Suprapubic skin (tissue), 4 donors: ENCODE results near the gene CACNA2D2. TPM values are rescaled to one million over a fixed set of nuclear protein-coding genes. Genes with fewer than 3 reads are reported as not detected.

Experiments used
- DNase-seq, 2 donors: peaks; one replicate each; pipeline ENCODE4 v3.0.0-alpha.2; 2019; ENCODE audit warnings: low spot score in 2 of 2
- H3K27ac ChIP-seq: fragments of 200-600 bp; sonication (generic); one replicate; pipeline ENCODE4 v1.5.1; 2019
- H3K27me3 ChIP-seq: fragments of 200-600 bp; sonication (generic); one replicate; pipeline ENCODE4 v1.5.1; 2019
- H3K36me3 ChIP-seq: fragments of 200-600 bp; sonication (generic); one replicate; pipeline ENCODE4 v1.5.1; 2019
- H3K4me1 ChIP-seq: fragments of 200-600 bp; sonication (generic); one replicate; pipeline ENCODE4 v1.5.1; 2019
- H3K4me3 ChIP-seq: fragments of 200-600 bp; sonication (generic); one replicate; pipeline ENCODE4 v1.5.1; 2019; ENCODE audit warnings: mild to moderate bottlenecking
- H3K9me3 ChIP-seq: fragments of 200-600 bp; sonication (generic); one replicate; pipeline ENCODE4 v1.5.1; 2019
- EP300 ChIP-seq: sonication (generic); formaldehyde crosslinking; IDR thresholded peaks from one replicate; pipeline ENCODE4 v1.6.1; 2017; ENCODE audit warnings: antibody characterized with exemption
- POLR2A ChIP-seq, 2 donors: fragments of 450-650 bp; IDR thresholded peaks; one replicate each; pipeline ENCODE4 v1.6.1; 2017; ENCODE audit warnings: antibody characterized with exemption in 2 of 2, mild to moderate bottlenecking in 2 of 2, moderate library complexity in 2 of 2
- POLR2AphosphoS5 ChIP-seq, 3 donors: sonication (generic); formaldehyde crosslinking; IDR thresholded peaks; one replicate each; pipeline ENCODE4 v1.6.1; 2017; ENCODE audit warnings: antibody characterized with exemption in 3 of 3
- WGBS: methylation state at CpG from one replicate; pipeline ENCODE4 v1.1.5; 2018; 5-methylcytosine and 5-hydroxymethylcytosine counted together
- total RNA-seq, 4 donors: library from RNA; depleted of rRNA; stranded (reverse); fragments of >200 nt; gene quantifications; one replicate each; pipeline ENCODE4 v1.1.0, GENCODE V29; 2016
- TF ChIP-seq, protein P1 (sequence below), 2 donors: fragments of 200-600 bp in 1 of 2; fragments of 450-650 bp in 1 of 2; sonication (generic) in 1 of 2; IDR thresholded peaks; one replicate each; pipeline ENCODE4 v1.5.1; 2016 to 2019; ENCODE audit warnings: antibody characterized with exemption in 2 of 2, mild to moderate bottlenecking in 1 of 2, moderate library complexity in 1 of 2

CACNA2D2 gene
- total RNA-seq, 4 donors from 2014 or later: 1.4 to 5.6 (median 1.7) TPM

DNA sequence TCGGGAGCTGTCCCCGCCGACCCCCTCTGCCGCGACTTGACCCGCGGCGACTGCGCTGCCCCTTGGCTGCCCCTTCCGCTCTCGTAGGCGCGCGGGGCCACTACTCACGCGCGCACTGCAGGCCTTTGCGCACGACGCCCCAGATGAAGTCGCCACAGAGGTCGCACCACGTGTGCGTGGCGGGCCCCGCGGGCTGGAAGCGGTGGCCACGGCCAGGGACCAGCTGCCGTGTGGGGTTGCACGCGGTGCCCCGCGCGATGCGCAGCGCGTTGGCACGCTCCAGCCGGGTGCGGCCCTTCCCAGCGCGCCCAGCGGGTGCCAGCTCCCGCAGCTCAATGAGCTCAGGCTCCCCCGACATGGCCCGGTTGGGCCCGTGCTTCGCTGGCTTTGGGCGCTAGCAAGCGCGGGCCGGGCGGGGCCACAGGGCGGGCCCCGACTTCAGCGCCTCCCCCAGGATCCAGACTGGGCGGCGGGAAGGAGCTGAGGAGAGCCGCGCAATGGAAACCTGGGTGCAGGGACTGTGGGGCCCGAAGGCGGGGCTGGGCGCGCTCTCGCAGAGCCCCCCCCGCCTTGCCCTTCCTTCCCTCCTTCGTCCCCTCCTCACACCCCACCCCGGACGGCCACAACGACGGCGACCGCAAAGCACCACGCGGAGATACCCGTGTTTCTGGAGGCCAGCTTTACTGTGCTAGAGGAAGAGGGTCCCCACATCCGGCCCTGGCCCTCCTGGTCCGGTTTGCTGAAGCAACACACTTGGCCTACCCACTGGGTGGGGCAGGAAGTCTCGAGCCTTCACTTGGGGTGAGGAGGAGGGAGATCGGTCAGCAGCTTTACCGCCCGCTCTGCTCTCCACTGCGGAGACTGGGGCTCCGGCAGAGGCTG, 162.7 kb downstream of the CACNA2D2 start, which contains the start of gene RASSF1:
TSS of gene RASSF1 (minus strand) at position 389 of the 882 bp plus-strand sequence. CDS start at position 358, 31 bp downstream.
- H3K36me3 ChIP-seq: no peaks in the 10 kb centered on the region
- WGBS: 6% methylated on average over 26 of the region's 85 CpGs
- H3K4me3 ChIP-seq: peak within 1 kb of the TSS; percentile 73
- no peaks in the 10 kb centered on the region for H3K9me3 ChIP-seq
- DNase-seq: peak in 1 of 2 donors; percentile 92
- no peaks in the 10 kb centered on the region for H3K27me3 ChIP-seq
- peak within 1 kb of the TSS; percentile 94 for H3K27ac ChIP-seq
- TF ChIP-seq, protein P1, sequence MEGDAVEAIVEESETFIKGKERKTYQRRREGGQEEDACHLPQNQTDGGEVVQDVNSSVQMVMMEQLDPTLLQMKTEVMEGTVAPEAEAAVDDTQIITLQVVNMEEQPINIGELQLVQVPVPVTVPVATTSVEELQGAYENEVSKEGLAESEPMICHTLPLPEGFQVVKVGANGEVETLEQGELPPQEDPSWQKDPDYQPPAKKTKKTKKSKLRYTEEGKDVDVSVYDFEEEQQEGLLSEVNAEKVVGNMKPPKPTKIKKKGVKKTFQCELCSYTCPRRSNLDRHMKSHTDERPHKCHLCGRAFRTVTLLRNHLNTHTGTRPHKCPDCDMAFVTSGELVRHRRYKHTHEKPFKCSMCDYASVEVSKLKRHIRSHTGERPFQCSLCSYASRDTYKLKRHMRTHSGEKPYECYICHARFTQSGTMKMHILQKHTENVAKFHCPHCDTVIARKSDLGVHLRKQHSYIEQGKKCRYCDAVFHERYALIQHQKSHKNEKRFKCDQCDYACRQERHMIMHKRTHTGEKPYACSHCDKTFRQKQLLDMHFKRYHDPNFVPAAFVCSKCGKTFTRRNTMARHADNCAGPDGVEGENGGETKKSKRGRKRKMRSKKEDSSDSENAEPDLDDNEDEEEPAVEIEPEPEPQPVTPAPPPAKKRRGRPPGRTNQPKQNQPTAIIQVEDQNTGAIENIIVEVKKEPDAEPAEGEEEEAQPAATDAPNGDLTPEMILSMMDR (IDR thresholded peaks at IDR 0.05): no peak
- TF ChIP-seq POLR2AphosphoS5 (IDR thresholded peaks at IDR 0.05) (peak in 2 of 3 donors; percentile 22 to 67), POLR2A (IDR thresholded peaks at IDR 0.05) (peak in 1 of 2 donors; percentile 45)
- H3K4me1 ChIP-seq: peaks cover 70% of the 10 kb centered on the region

DNA sequence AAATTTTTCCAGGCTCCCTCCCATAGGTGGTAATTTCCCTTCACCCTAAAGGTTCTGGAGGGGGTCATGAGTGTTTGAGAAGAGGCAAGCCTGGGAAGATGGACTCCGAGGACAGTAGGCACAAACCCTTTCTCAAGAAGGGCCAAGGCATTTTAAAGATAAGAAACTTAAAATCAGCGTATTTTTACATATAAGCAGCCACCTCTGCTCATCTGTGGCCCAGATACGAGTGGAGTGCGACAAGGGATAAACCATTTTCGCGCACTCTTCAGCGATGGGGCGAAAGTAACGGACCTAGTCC, 163.3 kb downstream of the CACNA2D2 start:
- Histone ChIP-seq H3K9me3 (no peaks in the 10 kb centered on the region), H3K4me3 (peak overlapping the region; percentile 73), H3K4me1 (peaks cover 70% of the 10 kb centered on the region), H3K36me3 (no peaks in the 10 kb centered on the region), H3K27me3 (no peaks in the 10 kb centered on the region), H3K27ac (peak overlapping the region; percentile 94)
- WGBS: 12% methylated on average over 9 of the region's 9 CpGs
- TF ChIP-seq, protein P1 (IDR thresholded peaks at IDR 0.05): no peak
- TF ChIP-seq EP300: no peak
- no peak for TF ChIP-seq POLR2AphosphoS5 (IDR thresholded peaks at IDR 0.05)
- no peak for TF ChIP-seq POLR2A (IDR thresholded peaks at IDR 0.05)
- DNase-seq: no peak

DNA sequence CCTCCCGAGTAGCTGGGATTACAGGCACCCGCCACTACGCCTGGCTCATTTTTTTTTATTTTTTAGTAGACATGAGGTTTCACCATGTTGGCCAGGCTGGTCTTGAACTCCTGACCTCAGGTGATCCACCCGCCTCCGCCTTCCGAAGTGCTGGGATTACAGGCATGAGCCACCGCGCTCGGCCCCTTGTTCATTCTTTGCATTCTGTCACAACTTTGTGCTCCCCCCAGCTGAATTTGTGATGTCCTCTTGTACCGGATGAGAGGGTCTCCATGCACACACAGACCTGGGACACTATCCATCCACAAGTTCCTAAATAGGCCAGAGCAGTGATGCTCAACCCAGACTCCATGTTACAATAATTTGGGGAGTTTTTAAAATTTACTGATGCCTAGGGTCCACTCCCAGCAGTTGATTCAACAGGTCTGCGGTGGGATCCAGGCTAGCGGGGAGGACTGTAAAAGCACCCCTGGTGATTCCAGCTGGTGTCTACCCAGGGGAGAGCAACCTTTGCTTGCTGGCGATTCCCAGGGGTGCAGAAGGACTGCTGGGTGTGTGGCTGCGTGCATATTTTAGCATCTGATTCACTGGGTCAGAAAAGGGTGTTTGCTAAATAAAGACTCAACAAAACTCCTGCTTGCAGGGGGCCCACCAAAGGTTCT, 163.8 kb downstream of the CACNA2D2 start:
- no peaks in the 10 kb centered on the region for H3K36me3 ChIP-seq
- no peaks in the 10 kb centered on the region for H3K9me3 ChIP-seq
- H3K27ac ChIP-seq: peak overlapping the region; percentile 94
- H3K27me3 ChIP-seq: no peaks in the 10 kb centered on the region
- WGBS: 75% methylated on average over 14 of the region's 14 CpGs
- no peak for DNase-seq
- H3K4me3 ChIP-seq: peak overlapping the region; percentile 73
- TF ChIP-seq, protein P1 (IDR thresholded peaks at IDR 0.05): no peak
- TF ChIP-seq POLR2A (IDR thresholded peaks at IDR 0.05): no peak
- TF ChIP-seq EP300: no peak
- TF ChIP-seq POLR2AphosphoS5 (IDR thresholded peaks at IDR 0.05): no peak
- H3K4me1 ChIP-seq: peaks cover 71% of the 10 kb centered on the region

DNA sequence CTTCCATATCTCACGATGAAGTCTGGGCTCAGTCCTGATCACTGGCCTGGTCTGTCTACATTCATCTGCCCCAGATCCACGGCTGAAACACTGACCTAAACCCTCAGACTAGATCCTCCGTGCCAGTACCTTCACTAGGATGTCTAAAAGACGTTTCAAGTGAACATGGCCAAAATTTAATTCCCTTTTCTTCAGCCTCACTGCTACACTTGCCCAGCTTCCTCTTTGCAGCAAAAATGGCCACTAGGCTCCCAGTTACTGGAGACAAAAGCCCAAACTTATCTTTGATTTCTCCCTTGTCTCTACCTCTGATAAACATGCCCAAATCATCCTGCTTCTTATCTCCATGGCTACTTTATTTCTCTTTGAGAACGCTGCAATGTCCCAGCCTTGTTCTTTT, 164.5 kb downstream of the CACNA2D2 start:
- Histone ChIP-seq H3K9me3 (no peaks in the 10 kb centered on the region), H3K27ac (peak overlapping the region; percentile 94), H3K4me1 (peaks cover 78% of the 10 kb centered on the region), H3K27me3 (no peaks in the 10 kb centered on the region), H3K4me3 (peak overlapping the region; percentile 73), H3K36me3 (no peaks in the 10 kb centered on the region)
- DNase-seq: no peak
- TF ChIP-seq POLR2A (IDR thresholded peaks at IDR 0.05) (no peak), POLR2AphosphoS5 (IDR thresholded peaks at IDR 0.05) (no peak), EP300 (no peak)
- TF ChIP-seq, protein P1 (IDR thresholded peaks at IDR 0.05): no peak
- 70% methylated on average over 5 of the region's 5 CpGs for WGBS
